GM23338 (cell line): Measurements from ENCODE around the gene NSL1.
"Not testable (repeated sequence)": the region's sequence is repeated elsewhere in the genome, so short reads cannot be mapped to it uniquely, and the experiment has no call there.

ENCODE experiments used
- CREB1 ChIP-seq: fragments of 250-450 bp; sonication (Bioruptor Pico); IDR thresholded peaks from 2 replicates; pipeline ENCODE4 v1.5.0; 2020; ENCODE audit warnings: low read depth, mild to moderate bottlenecking, moderate library complexity
- EZH2 ChIP-seq: fragments of 200-600 bp; sonication (generic); IDR thresholded peaks from one replicate; pipeline ENCODE4 v1.8.0; 2017; ENCODE audit warnings: antibody characterized with exemption, mild to moderate bottlenecking, low read depth; ENCODE audit not compliant: unreplicated experiment
- EZH2phosphoT487 ChIP-seq: fragments of 200-600 bp; sonication (generic); IDR thresholded peaks from one replicate; pipeline ENCODE4 v1.8.1; 2018; ENCODE audit warnings: antibody characterized with exemption; ENCODE audit not compliant: unreplicated experiment
- JUNB ChIP-seq: IDR thresholded peaks from one replicate; pipeline ENCODE4 v1.6.1; 2016; ENCODE audit warnings: antibody characterized with exemption; ENCODE audit not compliant: unreplicated experiment
- POLR2AphosphoS5 ChIP-seq: IDR thresholded peaks from 2 replicates; pipeline ENCODE4 v1.6.1; 2016; ENCODE audit warnings: antibody characterized with exemption, low read depth
- STAT1 ChIP-seq: IDR thresholded peaks from one replicate; pipeline ENCODE4 v1.6.1; 2016; ENCODE audit warnings: antibody characterized with exemption; ENCODE audit not compliant: unreplicated experiment
- ZNF114 ChIP-seq: fragments of 250-450 bp; sonication (Bioruptor Pico); IDR thresholded peaks from 2 replicates; pipeline ENCODE4 v1.5.0; 2020; ENCODE audit warnings: mild to moderate bottlenecking, moderate library complexity
- ZNF331 ChIP-seq: fragments of 250-450 bp; sonication (Bioruptor Pico); IDR thresholded peaks from 2 replicates; pipeline ENCODE4 v1.5.0; 2020; ENCODE audit warnings: low read depth, mild to moderate bottlenecking, moderate library complexity
- TF ChIP-seq, protein P1 (sequence below), 2 experiments: fragments of 200-600 bp in 1 of 2; sonication (generic) in 1 of 2; conservative IDR thresholded peaks; 2 replicates each; pipeline versions ENCODE4 v1.5.1 to v1.6.1; 2016 to 2017; ENCODE audit warnings: antibody characterized with exemption in 2 of 2, low read depth in 2 of 2, mild to moderate bottlenecking in 2 of 2, moderate library complexity in 1 of 2
- TF ChIP-seq, protein P2 (sequence below): IDR thresholded peaks from one replicate; pipeline ENCODE4 v1.6.1; 2018; ENCODE audit warnings: antibody characterized with exemption; ENCODE audit not compliant: unreplicated experiment

DNA sequence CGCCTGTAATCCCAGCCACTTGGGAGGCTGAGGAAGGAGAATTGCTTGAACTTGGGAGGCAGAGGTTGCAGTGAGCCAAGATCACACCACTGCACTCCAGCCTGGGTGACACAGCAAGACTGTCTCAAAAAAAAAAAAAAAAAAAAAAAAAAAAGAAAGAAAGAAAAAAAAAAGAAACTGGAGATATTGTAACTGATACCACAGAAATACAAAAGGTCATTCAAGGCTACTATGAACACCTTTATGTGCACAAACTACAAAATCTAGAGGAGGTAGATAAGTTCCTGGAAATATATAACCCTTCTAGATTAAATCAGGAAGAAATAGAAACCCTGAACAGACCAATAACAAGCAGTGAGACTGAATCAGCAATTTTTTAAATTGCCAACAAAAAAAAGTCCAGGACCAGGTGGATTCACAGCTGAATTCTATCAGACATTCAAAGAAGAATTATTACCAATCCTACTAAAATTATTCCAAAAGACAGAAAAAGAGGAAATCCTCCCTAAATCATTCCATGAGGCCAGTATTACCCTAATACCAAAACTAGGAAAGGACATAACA lies 26.8 kb downstream of the NSL1 start:
- TF ChIP-seq, protein P1, sequence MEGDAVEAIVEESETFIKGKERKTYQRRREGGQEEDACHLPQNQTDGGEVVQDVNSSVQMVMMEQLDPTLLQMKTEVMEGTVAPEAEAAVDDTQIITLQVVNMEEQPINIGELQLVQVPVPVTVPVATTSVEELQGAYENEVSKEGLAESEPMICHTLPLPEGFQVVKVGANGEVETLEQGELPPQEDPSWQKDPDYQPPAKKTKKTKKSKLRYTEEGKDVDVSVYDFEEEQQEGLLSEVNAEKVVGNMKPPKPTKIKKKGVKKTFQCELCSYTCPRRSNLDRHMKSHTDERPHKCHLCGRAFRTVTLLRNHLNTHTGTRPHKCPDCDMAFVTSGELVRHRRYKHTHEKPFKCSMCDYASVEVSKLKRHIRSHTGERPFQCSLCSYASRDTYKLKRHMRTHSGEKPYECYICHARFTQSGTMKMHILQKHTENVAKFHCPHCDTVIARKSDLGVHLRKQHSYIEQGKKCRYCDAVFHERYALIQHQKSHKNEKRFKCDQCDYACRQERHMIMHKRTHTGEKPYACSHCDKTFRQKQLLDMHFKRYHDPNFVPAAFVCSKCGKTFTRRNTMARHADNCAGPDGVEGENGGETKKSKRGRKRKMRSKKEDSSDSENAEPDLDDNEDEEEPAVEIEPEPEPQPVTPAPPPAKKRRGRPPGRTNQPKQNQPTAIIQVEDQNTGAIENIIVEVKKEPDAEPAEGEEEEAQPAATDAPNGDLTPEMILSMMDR (conservative IDR thresholded peaks at IDR 0.05; ENCODE audit: low read depth in 2 of 2), result not testable (repeated sequence)
- not testable (repeated sequence) for TF ChIP-seq EZH2phosphoT487; POLR2AphosphoS5; EZH2; ZNF114 (CRISPR knock-in tag); STAT1; ZNF331 (CRISPR knock-in tag); CREB1 (CRISPR knock-in tag); JUNB
- TF ChIP-seq, protein P2, sequence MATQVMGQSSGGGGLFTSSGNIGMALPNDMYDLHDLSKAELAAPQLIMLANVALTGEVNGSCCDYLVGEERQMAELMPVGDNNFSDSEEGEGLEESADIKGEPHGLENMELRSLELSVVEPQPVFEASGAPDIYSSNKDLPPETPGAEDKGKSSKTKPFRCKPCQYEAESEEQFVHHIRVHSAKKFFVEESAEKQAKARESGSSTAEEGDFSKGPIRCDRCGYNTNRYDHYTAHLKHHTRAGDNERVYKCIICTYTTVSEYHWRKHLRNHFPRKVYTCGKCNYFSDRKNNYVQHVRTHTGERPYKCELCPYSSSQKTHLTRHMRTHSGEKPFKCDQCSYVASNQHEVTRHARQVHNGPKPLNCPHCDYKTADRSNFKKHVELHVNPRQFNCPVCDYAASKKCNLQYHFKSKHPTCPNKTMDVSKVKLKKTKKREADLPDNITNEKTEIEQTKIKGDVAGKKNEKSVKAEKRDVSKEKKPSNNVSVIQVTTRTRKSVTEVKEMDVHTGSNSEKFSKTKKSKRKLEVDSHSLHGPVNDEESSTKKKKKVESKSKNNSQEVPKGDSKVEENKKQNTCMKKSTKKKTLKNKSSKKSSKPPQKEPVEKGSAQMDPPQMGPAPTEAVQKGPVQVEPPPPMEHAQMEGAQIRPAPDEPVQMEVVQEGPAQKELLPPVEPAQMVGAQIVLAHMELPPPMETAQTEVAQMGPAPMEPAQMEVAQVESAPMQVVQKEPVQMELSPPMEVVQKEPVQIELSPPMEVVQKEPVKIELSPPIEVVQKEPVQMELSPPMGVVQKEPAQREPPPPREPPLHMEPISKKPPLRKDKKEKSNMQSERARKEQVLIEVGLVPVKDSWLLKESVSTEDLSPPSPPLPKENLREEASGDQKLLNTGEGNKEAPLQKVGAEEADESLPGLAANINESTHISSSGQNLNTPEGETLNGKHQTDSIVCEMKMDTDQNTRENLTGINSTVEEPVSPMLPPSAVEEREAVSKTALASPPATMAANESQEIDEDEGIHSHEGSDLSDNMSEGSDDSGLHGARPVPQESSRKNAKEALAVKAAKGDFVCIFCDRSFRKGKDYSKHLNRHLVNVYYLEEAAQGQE, result not testable (repeated sequence)
